OCI-LY1 (cell line): ENCODE data around the gene MAP3K9.

ENCODE experiments used
- H2AFZ ChIP-seq: fragments of 200-600 bp; sonication (generic), shearing (Covaris generic); 2 replicates; pipeline ENCODE4 v1.6.0; 2014; ENCODE audit warnings: antibody characterized with exemption, mild to moderate bottlenecking, low read length
- H3F3A ChIP-seq: fragments of 200-600 bp; sonication (generic), shearing (Covaris generic); 2 replicates; pipeline ENCODE4 v1.6.0; 2014; ENCODE audit warnings: mild to moderate bottlenecking, antibody characterized with exemption, low read length, moderate library complexity; ENCODE audit not compliant: insufficient read depth
- H3K27ac ChIP-seq: fragments of 200-600 bp; sonication (generic); 2 replicates; pipeline ENCODE4 v1.5.1; 2014; ENCODE audit warnings: low read length, mixed run types, mild to moderate bottlenecking, low read depth; ENCODE audit not compliant: poor library complexity, severe bottlenecking
- H3K27me3 ChIP-seq: fragments of 200-600 bp; sonication (generic); 2 replicates; pipeline ENCODE4 v1.6.0; 2014; ENCODE audit warnings: antibody characterized with exemption, mild to moderate bottlenecking, low read length, moderate library complexity; ENCODE audit not compliant: insufficient read depth
- H3K36me3 ChIP-seq: fragments of 200-600 bp; sonication (generic); 2 replicates; pipeline ENCODE4 v1.6.1; 2014; ENCODE audit warnings: mild to moderate bottlenecking, antibody characterized with exemption, low read length, moderate library complexity, mixed read lengths; ENCODE audit not compliant: insufficient read depth
- H3K4me1 ChIP-seq: fragments of 200-600 bp; sonication (generic); 2 replicates; pipeline ENCODE4 v1.5.1; 2014; ENCODE audit warnings: mild to moderate bottlenecking, low read length, moderate library complexity; ENCODE audit not compliant: insufficient read depth, severe bottlenecking
- H3K4me2 ChIP-seq: fragments of 200-600 bp; sonication (generic), shearing (Covaris generic); 2 replicates; pipeline ENCODE4 v1.6.1; 2014; ENCODE audit warnings: low read length
- H3K4me3 ChIP-seq: fragments of 200-600 bp; sonication (generic); 2 replicates; pipeline ENCODE4 v1.5.1; 2014; ENCODE audit warnings: low read length, low read depth, mild to moderate bottlenecking, mixed read lengths; ENCODE audit not compliant: poor library complexity, severe bottlenecking
- H3K79me2 ChIP-seq: fragments of 200-600 bp; shearing (Covaris generic); 2 replicates; pipeline ENCODE4 v1.6.1; 2016; ENCODE audit warnings: mixed run types, low read length, mixed read lengths; ENCODE audit not compliant: insufficient read depth
- H3K9ac ChIP-seq: fragments of 200-600 bp; sonication (generic), shearing (Covaris generic); 2 replicates; pipeline ENCODE4 v1.6.1; 2014; ENCODE audit warnings: mild to moderate bottlenecking, low read length, mixed read lengths
- H3K9me2 ChIP-seq: fragments of 200-600 bp; sonication (generic), shearing (Covaris generic); 2 replicates; pipeline ENCODE4 v1.6.1; 2014; ENCODE audit warnings: low read depth, mild to moderate bottlenecking, low read length, mixed read lengths
- H3K9me3 ChIP-seq: fragments of 200-600 bp; shearing (Covaris generic); 2 replicates; pipeline ENCODE4 v1.6.1; 2014; ENCODE audit warnings: low read length, mixed read lengths
- H4K20me1 ChIP-seq: fragments of 200-600 bp; sonication (generic), shearing (Covaris generic); 2 replicates; pipeline ENCODE4 v1.6.0; 2016; ENCODE audit warnings: mild to moderate bottlenecking, low read length; ENCODE audit not compliant: insufficient read depth
- CTCF ChIP-seq: fragments of 200-600 bp; sonication (generic), shearing (Covaris generic); IDR thresholded peaks from 2 replicates; pipeline ENCODE4 v1.5.1; 2017; ENCODE audit warnings: mild to moderate bottlenecking, antibody characterized with exemption, low read length, moderate library complexity, mixed read lengths
- EZH2 ChIP-seq: fragments of 200-600 bp; sonication (generic), shearing (Covaris generic); IDR thresholded peaks from 2 replicates; pipeline ENCODE4 v1.8.0; 2017; ENCODE audit warnings: borderline replicate concordance, mixed run types, mild to moderate bottlenecking, antibody characterized with exemption, low read length, moderate library complexity, mixed read lengths

MAP3K9 gene

GRCh38 chr14:70810621-70811020, 1.3 kb upstream of the MAP3K9 start:
- Histone ChIP-seq H3K27me3 (no peaks in the 10 kb centered on the region), H3K9ac (peak overlapping the region; percentile 78), H3K4me2 (peak overlapping the region; percentile 87), H2AFZ (no peak overlapping the region), H3K9me3 (no peaks in the 10 kb centered on the region), H4K20me1 (no peaks in the 10 kb centered on the region), H3K4me1 (peaks cover 56% of the 10 kb centered on the region), H3K36me3 (no peaks in the 10 kb centered on the region), H3K79me2 (no peaks in the 10 kb centered on the region), H3K9me2 (no peaks in the 10 kb centered on the region), H3K4me3 (peak overlapping the region; percentile 75), H3F3A (no peaks in the 10 kb centered on the region), H3K27ac (peak overlapping the region; percentile 42)
- TF ChIP-seq CTCF = no peak
- TF ChIP-seq EZH2 = no peak

- H3K4me3 ChIP-seq = peak overlapping the region; percentile 75
- H4K20me1 ChIP-seq = no peaks in the 10 kb centered on the region
- no peaks in the 10 kb centered on the region for H3K9me2 ChIP-seq
- H3F3A ChIP-seq = no peaks in the 10 kb centered on the region
- H3K79me2 ChIP-seq = no peaks in the 10 kb centered on the region
- peak overlapping the region; percentile 65 for H3K4me2 ChIP-seq
- peak overlapping the region; percentile 20 for H3K27ac ChIP-seq
- no peaks in the 10 kb centered on the region for H3K27me3 ChIP-seq
- H3K4me1 ChIP-seq = peaks cover 42% of the 10 kb centered on the region
- TF ChIP-seq CTCF (no peak), EZH2 (no peak)
- H3K36me3 ChIP-seq = no peaks in the 10 kb centered on the region
- H3K9ac ChIP-seq = peak overlapping the region; percentile 82
- no peak overlapping the region for H2AFZ ChIP-seq
- H3K9me3 ChIP-seq = no peaks in the 10 kb centered on the region
Observed at GRCh38 chr14:70808416-70809224, 693 bp downstream of the MAP3K9 start.

- Histone ChIP-seq H3K9ac (peak overlapping the region; percentile 82), H3K9me3 (no peaks in the 10 kb centered on the region), H3F3A (no peaks in the 10 kb centered on the region), H3K4me3 (peak overlapping the region; percentile 75), H4K20me1 (no peaks in the 10 kb centered on the region), H3K79me2 (no peaks in the 10 kb centered on the region), H3K27me3 (no peaks in the 10 kb centered on the region), H3K4me2 (peak overlapping the region; percentile 65), H3K27ac (peak overlapping the region; percentile 20), H2AFZ (no peak overlapping the region), H3K4me1 (peaks cover 46% of the 10 kb centered on the region), H3K9me2 (no peaks in the 10 kb centered on the region), H3K36me3 (no peaks in the 10 kb centered on the region)
- TF ChIP-seq EZH2 (no peak), CTCF (no peak)
Observed at GRCh38 chr14:70807898-70808415, 1.4 kb downstream of the MAP3K9 start.
